Activated CD8-positive, alpha-beta T cell treated with anti-CD3 and anti-CD28 coated beads, Interleukin-2, amount 10 ng/mL, durations not matched to agents 7 days and 5 days (primary cell): ENCODE data around the gene FANCC. TPM values are rescaled to one million over a fixed set of nuclear protein-coding genes. Genes with fewer than 3 reads are reported as not detected.
"Not testable (repeated sequence)": the region's sequence is repeated elsewhere in the genome, so short reads cannot be mapped to it uniquely, and the experiment has no call there.

ENCODE experiments used
- ATAC-seq: fragments of 150-1000 bp; cut with Tn5 transposase; one replicate; pipeline ENCODE4 v1.10.0; 2021; ENCODE audit warnings: moderate library complexity
- CTCF ChIA-PET: fragments of 350-600 bp; sonication (Branson Sonifier 250); formaldehyde crosslinking; loops from one replicate; lab custom pipeline; 2021; ENCODE audit warnings: antibody characterized with exemption; lab: Charles Lee
- POLR2A ChIA-PET: fragments of 350-600 bp; sonication (Branson Sonifier 250); formaldehyde crosslinking; loops from one replicate; lab custom pipeline; 2021; ENCODE audit warnings: antibody characterized with exemption; lab: Charles Lee
- DNase-seq: peaks from one replicate; pipeline ENCODE4 v3.0.0-alpha.2; 2020
- H3K27ac Mint-ChIP-seq: one replicate; pipeline ENCODE4 v1.8.0; 2021; ENCODE audit warnings: mild to moderate bottlenecking, mixed read lengths
- H3K27me3 Mint-ChIP-seq: one replicate; pipeline ENCODE4 v1.8.0; 2021; ENCODE audit warnings: low read depth, mixed read lengths
- H3K36me3 Mint-ChIP-seq: one replicate; pipeline ENCODE4 v1.8.0; 2021; ENCODE audit warnings: low read depth, mixed read lengths
- H3K4me1 Mint-ChIP-seq: one replicate; pipeline ENCODE4 v1.8.0; 2021; ENCODE audit warnings: low read depth, mixed read lengths
- H3K4me3 Mint-ChIP-seq: one replicate; pipeline ENCODE4 v1.8.0; 2021; ENCODE audit warnings: mild to moderate bottlenecking, mixed read lengths
- H3K9me3 Mint-ChIP-seq: one replicate; pipeline ENCODE4 v1.8.0; 2022; ENCODE audit warnings: mixed read lengths; ENCODE audit not compliant: insufficient read depth
- total RNA-seq, 2 experiments: library from RNA; stranded (reverse); gene quantifications; one replicate each; pipeline ENCODE4 v1.2.3, GENCODE V29; 2021

The FANCC gene
- total RNA-seq, 2 experiments from 2014 or later: 18.2 to 19.0 TPM

- CTCF ChIA-PET: interaction anchor here (0.8 kb wide), 1 partner anchor 84 kb away, joined by 3 read pairs; no protein-coding TSS in a partner anchor
- H3K4me3 Mint-ChIP-seq, H3K27ac Mint-ChIP-seq, DNase-seq, ATAC-seq, POLR2A ChIA-PET, H3K27me3 Mint-ChIP-seq, H3K36me3 Mint-ChIP-seq: not testable (repeated sequence)
- Mint-ChIP-seq H3K9me3 (peaks cover 10% of the 10 kb centered on the region), H3K4me1 (peaks cover 10% of the 10 kb centered on the region)
Observed at GRCh38 chr9:95274160-95274559, 43.3 kb downstream of the FANCC start.

GRCh38 chr9:95273369-95274022 lies 44.0 kb downstream of the FANCC start:
- Mint-ChIP-seq H3K9me3 (peaks cover 9% of the 10 kb centered on the region), H3K4me3 (no peak overlapping the region), H3K27ac (peak overlapping the region; percentile 8), H3K36me3 (peaks cover 5% of the 10 kb centered on the region), H3K27me3 (no peaks in the 10 kb centered on the region), H3K4me1 (peaks cover 13% of the 10 kb centered on the region)
- DNase-seq (no peak), ATAC-seq (no peak)
- CTCF ChIA-PET: interaction anchor here (0.8 to 1.3 kb wide), 3 partner anchors 84 to 593 kb away, joined by 3 to 4 read pairs (median 3); no protein-coding TSS in a partner anchor
- POLR2A ChIA-PET: interaction anchor here (0.5 kb wide), 1 partner anchor 28 kb away, joined by 3 read pairs; no protein-coding TSS in a partner anchor

GRCh38 chr9:95272830-95273229 lies 44.7 kb downstream of the FANCC start:
- DNase-seq (no peak), ATAC-seq (no peak)
- H3K4me3 Mint-ChIP-seq: no peak overlapping the region
- H3K36me3 Mint-ChIP-seq: peaks cover 6% of the 10 kb centered on the region
- ChIA-PET POLR2A (no interaction called here), CTCF (interaction anchor here (1.2 to 1.3 kb wide), 2 partner anchors 105 to 592 kb away, joined by 3 to 4 read pairs; no protein-coding TSS in a partner anchor)
- peaks cover 2% of the 10 kb centered on the region for H3K9me3 Mint-ChIP-seq
- peaks cover 2% of the 10 kb centered on the region for H3K27me3 Mint-ChIP-seq
- peaks cover 19% of the 10 kb centered on the region for H3K4me1 Mint-ChIP-seq
- no peak overlapping the region for H3K27ac Mint-ChIP-seq

DNA sequence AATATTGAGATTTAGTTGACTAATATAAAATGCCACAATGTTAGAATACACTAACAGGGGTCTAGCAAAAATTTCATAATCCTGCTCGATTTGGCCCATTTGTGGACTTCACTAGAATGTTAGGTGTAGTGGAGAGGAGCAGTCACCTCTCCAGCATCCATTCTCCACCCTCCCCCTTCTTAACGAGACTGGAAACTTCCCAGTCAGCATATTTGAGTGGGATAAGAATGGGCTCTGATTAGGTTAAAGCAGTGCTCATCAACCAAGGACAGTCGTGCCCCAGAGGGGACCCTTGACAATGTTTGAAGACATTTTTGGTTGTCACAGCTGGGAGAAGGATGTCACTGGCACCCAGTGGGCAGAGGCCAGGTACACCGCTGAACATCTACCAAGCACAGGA lies 46.7 kb downstream of the FANCC start:
- ATAC-seq (no peak), DNase-seq (no peak)
- Mint-ChIP-seq H3K4me3 (no peak overlapping the region), H3K9me3 (no peaks in the 10 kb centered on the region), H3K27me3 (peaks cover 2% of the 10 kb centered on the region), H3K36me3 (peaks cover 9% of the 10 kb centered on the region), H3K4me1 (peaks cover 33% of the 10 kb centered on the region), H3K27ac (no peak overlapping the region)
- ChIA-PET POLR2A (no interaction called here), CTCF (no interaction called here)

GRCh38 chr9:95269803-95270773 lies 47.4 kb downstream of the FANCC start:
- H3K27ac Mint-ChIP-seq, ATAC-seq, H3K4me3 Mint-ChIP-seq, H3K36me3 Mint-ChIP-seq, H3K9me3 Mint-ChIP-seq, H3K27me3 Mint-ChIP-seq, DNase-seq, POLR2A ChIA-PET, CTCF ChIA-PET: not testable (repeated sequence)
- peaks cover 40% of the 10 kb centered on the region for H3K4me1 Mint-ChIP-seq

GRCh38 chr9:95268681-95269080 lies 48.8 kb downstream of the FANCC start:
- no peak overlapping the region for H3K27ac Mint-ChIP-seq
- ATAC-seq (no peak), DNase-seq (peak; percentile 28)
- ChIA-PET CTCF (interaction anchor here (0.7 to 1.2 kb wide), 6 partner anchors 80 to 587 kb away, joined by 3 to 6 read pairs (median 3); no protein-coding TSS in a partner anchor), POLR2A (no interaction called here)
- H3K9me3 Mint-ChIP-seq: no peaks in the 10 kb centered on the region
- H3K4me1 Mint-ChIP-seq: peaks cover 44% of the 10 kb centered on the region
- H3K36me3 Mint-ChIP-seq: peaks cover 6% of the 10 kb centered on the region
- peaks cover 2% of the 10 kb centered on the region for H3K27me3 Mint-ChIP-seq
- no peak overlapping the region for H3K4me3 Mint-ChIP-seq

GRCh38 chr9:95266649-95267048 lies 50.9 kb downstream of the FANCC start:
- Mint-ChIP-seq H3K36me3 (peaks cover 6% of the 10 kb centered on the region), H3K27ac (peak overlapping the region; percentile 84), H3K4me3 (peak overlapping the region; percentile 38), H3K9me3 (no peaks in the 10 kb centered on the region), H3K27me3 (peaks cover 2% of the 10 kb centered on the region), H3K4me1 (peaks cover 41% of the 10 kb centered on the region)
- no peak for DNase-seq
- CTCF ChIA-PET: interaction anchor here (1.3 kb wide), 1 partner anchor 585 kb away, joined by 3 read pairs; no protein-coding TSS in a partner anchor
- POLR2A ChIA-PET: no interaction called here
- peak; percentile 76 for ATAC-seq

GRCh38 chr9:95265960-95266359 lies 51.5 kb downstream of the FANCC start:
- Mint-ChIP-seq H3K36me3 (peaks cover 6% of the 10 kb centered on the region), H3K4me1 (peaks cover 41% of the 10 kb centered on the region), H3K4me3 (no peak overlapping the region), H3K27ac (peak overlapping the region; percentile 84), H3K9me3 (no peaks in the 10 kb centered on the region), H3K27me3 (peaks cover 2% of the 10 kb centered on the region)
- CTCF ChIA-PET: interaction anchor here (1.1 to 1.3 kb wide), 2 partner anchors 25 to 584 kb away, joined by 3 read pairs; no protein-coding TSS in a partner anchor
- no peak for DNase-seq
- POLR2A ChIA-PET: no interaction called here
- no peak for ATAC-seq

DNA sequence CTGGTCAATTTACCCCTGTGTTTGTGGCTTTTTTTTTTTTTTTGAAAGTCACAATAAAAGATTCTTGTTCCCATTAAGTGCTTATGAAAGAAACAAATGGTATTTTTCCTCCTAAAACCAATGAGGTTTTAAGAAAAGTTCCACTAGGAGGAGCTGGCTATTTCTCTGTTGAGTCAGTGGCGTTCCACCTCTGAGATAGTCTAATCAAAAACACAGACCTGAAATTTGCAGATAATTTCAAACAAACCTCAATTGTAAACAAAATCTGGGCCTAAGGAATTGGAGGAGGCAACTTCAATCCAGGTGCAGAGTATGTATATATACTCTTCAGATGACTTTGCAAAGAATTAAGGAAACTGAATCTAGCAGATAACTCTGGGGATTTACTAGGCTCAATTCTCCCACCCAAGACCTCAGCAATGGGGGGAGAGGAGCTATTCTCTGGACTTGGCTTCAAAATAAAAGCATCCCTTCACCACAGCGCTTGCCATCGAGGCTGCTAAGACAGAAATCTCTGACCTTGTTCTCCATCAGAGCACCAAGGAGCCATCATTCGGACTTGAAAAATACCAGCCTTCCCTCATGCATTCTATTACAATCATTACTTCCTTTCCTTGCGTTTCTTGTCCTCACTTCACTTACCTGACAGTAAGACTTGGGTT lies 52.4 kb downstream of the FANCC start:
- ATAC-seq (no peak), DNase-seq (no peak)
- POLR2A ChIA-PET: no interaction called here
- CTCF ChIA-PET: interaction anchor here (1.1 kb wide), 1 partner anchor 24 kb away, joined by 3 read pairs; no protein-coding TSS in a partner anchor
- no peak overlapping the region for H3K4me3 Mint-ChIP-seq
- peaks cover 2% of the 10 kb centered on the region for H3K27me3 Mint-ChIP-seq
- peaks cover 41% of the 10 kb centered on the region for H3K4me1 Mint-ChIP-seq
- peaks cover 6% of the 10 kb centered on the region for H3K36me3 Mint-ChIP-seq
- H3K9me3 Mint-ChIP-seq: no peaks in the 10 kb centered on the region
- H3K27ac Mint-ChIP-seq: no peak overlapping the region

DNA sequence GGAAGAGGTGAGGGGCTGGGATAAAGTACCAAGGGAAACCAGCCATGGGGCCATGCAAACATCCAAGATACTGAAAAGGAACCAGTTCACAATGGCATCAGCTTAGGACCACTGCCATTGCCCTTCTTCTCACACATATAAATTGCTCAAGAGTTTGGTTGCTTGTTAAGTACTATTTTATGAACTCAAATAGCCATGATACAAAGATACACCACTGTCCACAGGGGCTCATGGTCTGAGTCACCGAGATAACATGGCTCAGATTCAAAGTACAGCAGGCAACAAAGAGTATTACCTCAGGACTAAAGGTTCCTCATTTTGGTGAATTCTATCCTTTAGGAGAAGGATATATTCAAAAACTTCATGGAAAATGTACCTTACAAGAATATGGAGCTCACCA lies 55.6 kb downstream of the FANCC start:
- ATAC-seq (no peak), DNase-seq (no peak)
- CTCF ChIA-PET: no interaction called here
- Mint-ChIP-seq H3K4me1 (peaks cover 24% of the 10 kb centered on the region), H3K36me3 (peaks cover 1% of the 10 kb centered on the region), H3K27ac (no peak overlapping the region), H3K9me3 (no peaks in the 10 kb centered on the region), H3K27me3 (peaks cover 8% of the 10 kb centered on the region), H3K4me3 (no peak overlapping the region)
- POLR2A ChIA-PET: no interaction called here

- CTCF ChIA-PET: no interaction called here
- H3K27ac Mint-ChIP-seq: no peak overlapping the region
- no peak overlapping the region for H3K4me3 Mint-ChIP-seq
- H3K9me3 Mint-ChIP-seq: no peaks in the 10 kb centered on the region
- no peaks in the 10 kb centered on the region for H3K27me3 Mint-ChIP-seq
- POLR2A ChIA-PET: no interaction called here
- no peak for DNase-seq
- no peak for ATAC-seq
- H3K4me1 Mint-ChIP-seq: no peaks in the 10 kb centered on the region
- peaks cover 15% of the 10 kb centered on the region for H3K36me3 Mint-ChIP-seq
Observed at GRCh38 chr9:95250462-95251221, 66.9 kb downstream of the FANCC start.
